ENCODE results near the gene GTPBP3. TPM values are rescaled to one million over a fixed set of nuclear protein-coding genes. Genes with fewer than 3 reads are reported as not detected.

The GTPBP3 gene
- total and polyA plus RNA-seq, 9 of the 15 experiments (the other 6 are each of a cell fraction or from before 2014, with no cell fraction given) = 4.9 to 124 (median 22.6) TPM

- TF ChIP-seq UBTF (IDR thresholded peaks at IDR 0.05; ENCODE audit: borderline replicate concordance in 1 of 2, low read depth in 2 of 2, low read length in 2 of 2) (peak in 1 of 2 experiments; percentile 87; a peak in 2 of 4 replicates), KLF13 (tag; IDR thresholded peaks at IDR 0.05; ENCODE audit: borderline replicate concordance, low read depth) (no peak), RBBP5 (IDR thresholded peaks at IDR 0.05; ENCODE audit: borderline replicate concordance, insufficient read depth, low read length, poor library complexity, severe bottlenecking) (peak; percentile 74), SUPT5H (IDR thresholded peaks at IDR 0.05) (no peak), POLR2A (conservative IDR thresholded peaks at IDR 0.05) (0 out of 2 replicates have a peak, but pooled peaks have one; percentile 5), RBFOX2 (IDR thresholded peaks at IDR 0.05; ENCODE audit: low read depth, low read length) (peak; percentile 10), LEF1 (IDR thresholded peaks at IDR 0.05) (peak; percentile 0; the same call in 1 of the 2 replicates), NR2C1 (IDR thresholded peaks at IDR 0.05) (no peak), NR2C1 (tag; IDR thresholded peaks at IDR 0.05) (no peak), TSHZ1 (CRISPR knock-in tag; IDR thresholded peaks at IDR 0.05) (no peak), L3MBTL2 (IDR thresholded peaks at IDR 0.05) (peak; percentile 91), ZBTB5 (IDR thresholded peaks at IDR 0.05) (no peak)
Measured at GRCh38 chr19:17306285-17306714, 31.1 kb upstream of the GTPBP3 start (continued).
